ENCODE data around the gene AQP12B. TPM values are rescaled to one million over a fixed set of nuclear protein-coding genes. Genes with fewer than 3 reads are reported as not detected.

AQP12B gene
- total RNA-seq, 2 experiments from 2014 or later: not detected

GRCh38 chr2:240670402-240670801, 12.3 kb downstream of the AQP12B start:
- Mint-ChIP-seq H3K27ac (no peak overlapping the region), H3K27me3 (peaks cover 54% of the 10 kb centered on the region), H3K4me3 (no peak overlapping the region), H3K36me3 (ENCODE audit: low read depth) (no peaks in the 10 kb centered on the region), H3K9me3 (peaks cover 3% of the 10 kb centered on the region), H3K4me1 (ENCODE audit: low read depth) (no peaks in the 10 kb centered on the region)
- H3K27ac ChIP-seq (ENCODE audit: low read depth in 1 of 2, low read length in 2 of 2): no peak overlapping the region
- H3K9me3 ChIP-seq (ENCODE audit: control insufficient read depth in 1 of 2, insufficient read depth in 1 of 2, low read length in 2 of 2): peaks cover 0 to 6% of the 10 kb centered on the region in 2 experiments
- no peaks in the 10 kb centered on the region for H3K36me3 ChIP-seq (ENCODE audit: insufficient read depth, low read length)
- no peak for DNase-seq
- POLR2A ChIA-PET: no interaction called here
- H3K4me3 ChIP-seq (ENCODE audit: low read length): no peak overlapping the region
- intact Hi-C loops (cut with DNase I, micrococcal nuclease): no loop called here
- no peak for ATAC-seq (ENCODE audit: poor library complexity)
- no peaks in the 10 kb centered on the region for H3K4me1 ChIP-seq (ENCODE audit: insufficient read depth, low read length)
- H3K27me3 ChIP-seq (ENCODE audit: control insufficient read depth in 1 of 2, insufficient read depth in 2 of 2, low read length in 2 of 2): peaks cover 4 to 7% of the 10 kb centered on the region in 2 experiments
- no peak for TF ChIP-seq CTCF (IDR thresholded peaks at IDR 0.05)
- CTCF ChIA-PET: no interaction called here

GRCh38 chr2:240664622-240665021, 18.1 kb downstream of the AQP12B start:
- DNase-seq (no peak), ATAC-seq (ENCODE audit: poor library complexity) (no peak)
- H3K36me3 ChIP-seq (ENCODE audit: insufficient read depth, low read length): no peaks in the 10 kb centered on the region
- Mint-ChIP-seq H3K27ac (no peak overlapping the region), H3K36me3 (ENCODE audit: low read depth) (no peaks in the 10 kb centered on the region), H3K4me1 (ENCODE audit: low read depth) (no peaks in the 10 kb centered on the region), H3K4me3 (no peak overlapping the region), H3K27me3 (peaks cover 57% of the 10 kb centered on the region), H3K9me3 (peaks cover 7% of the 10 kb centered on the region)
- peaks cover 0 to 9% of the 10 kb centered on the region in 2 experiments for H3K9me3 ChIP-seq (ENCODE audit: control insufficient read depth in 1 of 2, insufficient read depth in 1 of 2, low read length in 2 of 2)
- H3K4me1 ChIP-seq (ENCODE audit: insufficient read depth, low read length): no peaks in the 10 kb centered on the region
- no peak for TF ChIP-seq CTCF (IDR thresholded peaks at IDR 0.05)
- ChIA-PET CTCF (no interaction called here), POLR2A (no interaction called here)
- no peak overlapping the region for H3K27ac ChIP-seq (ENCODE audit: low read depth in 1 of 2, low read length in 2 of 2)
- peaks cover 5 to 10% of the 10 kb centered on the region in 2 experiments for H3K27me3 ChIP-seq (ENCODE audit: control insufficient read depth in 1 of 2, insufficient read depth in 2 of 2, low read length in 2 of 2)
- intact Hi-C loops (cut with DNase I, micrococcal nuclease): loop anchor here in 1 of 2 experiments (10.0 kb wide), 1 partner anchor 50 kb away; no protein-coding TSS in a partner anchor
- no peak overlapping the region for H3K4me3 ChIP-seq (ENCODE audit: low read length)

DNA sequence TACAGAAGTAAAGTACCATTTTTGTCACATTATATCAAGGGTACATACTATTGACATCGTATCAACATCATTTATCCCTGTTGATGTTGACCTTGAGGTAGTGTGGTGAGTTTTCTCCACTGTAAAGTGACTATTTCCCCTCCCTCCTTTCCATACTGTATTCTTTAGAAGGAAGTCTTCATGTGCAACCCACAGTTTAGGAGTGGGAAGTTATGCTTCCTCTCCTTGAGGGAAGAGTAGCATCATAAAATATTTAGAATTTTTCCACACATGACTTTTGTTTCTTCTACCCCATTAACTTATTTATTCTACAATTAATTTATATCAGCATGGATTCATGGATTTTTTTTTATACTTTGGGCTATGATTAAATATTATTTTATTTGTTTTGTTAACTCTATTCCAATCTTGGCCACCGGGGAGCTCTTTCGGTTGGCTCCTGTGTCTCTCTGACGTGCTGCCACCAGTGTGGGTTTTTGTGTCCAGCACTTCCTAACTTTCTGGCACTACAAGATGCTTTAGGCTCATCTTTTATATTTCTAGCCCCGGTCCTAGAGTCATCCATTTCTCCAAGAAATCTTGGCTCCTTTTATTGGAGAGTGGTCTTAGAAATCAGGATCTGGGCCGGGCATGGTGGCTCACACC, 19.0 kb downstream of the AQP12B start:
- H3K27ac ChIP-seq (ENCODE audit: low read depth in 1 of 2, low read length in 2 of 2): no peak overlapping the region
- ATAC-seq (ENCODE audit: poor library complexity) (no peak), DNase-seq (no peak)
- no peaks in the 10 kb centered on the region for H3K4me1 ChIP-seq (ENCODE audit: insufficient read depth, low read length)
- no peak overlapping the region for H3K4me3 ChIP-seq (ENCODE audit: low read length)
- H3K36me3 ChIP-seq (ENCODE audit: insufficient read depth, low read length): no peaks in the 10 kb centered on the region
- H3K9me3 ChIP-seq (ENCODE audit: control insufficient read depth in 1 of 2, insufficient read depth in 1 of 2, low read length in 2 of 2): peaks cover 0 to 9% of the 10 kb centered on the region in 2 experiments
- H3K4me1 Mint-ChIP-seq (ENCODE audit: low read depth): no peaks in the 10 kb centered on the region
- H3K9me3 Mint-ChIP-seq: peaks cover 7% of the 10 kb centered on the region
- intact Hi-C loops (cut with DNase I, micrococcal nuclease): loop anchor here in 1 of 2 experiments (10.0 kb wide), 1 partner anchor 51 kb away; no protein-coding TSS in a partner anchor
- H3K27me3 Mint-ChIP-seq: peaks cover 61% of the 10 kb centered on the region
- no peaks in the 10 kb centered on the region for H3K36me3 Mint-ChIP-seq (ENCODE audit: low read depth)
- no peak overlapping the region for H3K4me3 Mint-ChIP-seq
- H3K27ac Mint-ChIP-seq: no peak overlapping the region
- H3K27me3 ChIP-seq (ENCODE audit: control insufficient read depth in 1 of 2, insufficient read depth in 2 of 2, low read length in 2 of 2): peaks cover 5 to 10% of the 10 kb centered on the region in 2 experiments
- CTCF ChIA-PET: no interaction called here
- TF ChIP-seq CTCF (IDR thresholded peaks at IDR 0.05): no peak
- POLR2A ChIA-PET: no interaction called here

All from CD4-positive, alpha-beta T cell (primary cell).